Activated naive CD4-positive, alpha-beta T cell treated with anti-CD3 and anti-CD28 coated beads, Interleukin-2, amount 50 U/mL, for 72 hours (primary cell): ENCODE data around the gene NLRP12. TPM values are rescaled to one million over a fixed set of nuclear protein-coding genes. Genes with fewer than 3 reads are reported as not detected.
A peak's percentile ranks its signal among the peaks of the same experiment; 100 is the strongest.
"Not testable (repeated sequence)": the region's sequence is repeated elsewhere in the genome, so short reads cannot be mapped to it uniquely, and the experiment has no call there.

Experiments used
- ATAC-seq, 2 donors: fragments of 150-1000 bp; cut with Tn5 transposase; 2 replicates each; pipeline ENCODE4 v1.10.0; 2021; ENCODE audit warnings: mild to moderate bottlenecking in 2 of 2, moderate library complexity in 2 of 2
- DNase-seq, 2 donors: peaks; one replicate each; pipeline ENCODE4 v3.0.0; 2021 to 2022; ENCODE audit warnings: low spot score in 2 of 2
- H3K27ac Mint-ChIP-seq, 2 donors: one replicate each; pipeline ENCODE4 v1.8.0; 2022; ENCODE audit warnings: mild to moderate bottlenecking in 2 of 2, mixed read lengths in 2 of 2
- H3K36me3 Mint-ChIP-seq, 2 donors: one replicate each; pipeline ENCODE4 v1.8.0; 2022; ENCODE audit warnings: mixed read lengths in 2 of 2
- H3K9me3 Mint-ChIP-seq, 2 donors: one replicate each; pipeline ENCODE4 v1.8.0; 2022; ENCODE audit warnings: mixed read lengths in 2 of 2
- total RNA-seq, 2 donors: library from RNA; stranded (reverse); gene quantifications; one replicate each; pipeline ENCODE4 v1.2.3, GENCODE V29; 2022

NLRP12 gene
- total RNA-seq, 2 donors from 2014 or later, result not detected

DNA sequence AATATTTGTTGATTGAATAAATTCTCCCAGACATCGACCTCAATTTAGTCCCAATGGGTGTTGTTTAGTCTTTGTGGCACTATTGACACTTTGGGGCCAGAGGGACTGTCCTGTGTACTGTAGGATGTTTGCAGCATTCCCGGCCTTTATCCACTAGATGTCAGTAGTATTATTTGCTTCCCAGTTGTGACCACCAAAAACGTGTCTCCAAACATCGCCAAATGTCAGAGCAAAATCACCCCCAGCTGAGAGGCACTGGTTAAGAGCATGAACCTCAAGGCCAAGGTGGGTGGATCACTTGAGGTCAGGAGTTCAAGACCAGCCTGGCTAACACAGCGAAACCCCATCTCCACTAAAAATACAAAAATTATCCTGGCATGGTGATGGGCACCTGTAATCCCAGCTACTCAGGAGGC is 15.4 kb downstream of the NLRP12 start:
- DNase-seq (no peak), ATAC-seq (no peak)
- Mint-ChIP-seq H3K36me3 (no peaks in the 10 kb centered on the region), H3K27ac (no peak overlapping the region), H3K9me3 (no peaks in the 10 kb centered on the region)

DNA sequence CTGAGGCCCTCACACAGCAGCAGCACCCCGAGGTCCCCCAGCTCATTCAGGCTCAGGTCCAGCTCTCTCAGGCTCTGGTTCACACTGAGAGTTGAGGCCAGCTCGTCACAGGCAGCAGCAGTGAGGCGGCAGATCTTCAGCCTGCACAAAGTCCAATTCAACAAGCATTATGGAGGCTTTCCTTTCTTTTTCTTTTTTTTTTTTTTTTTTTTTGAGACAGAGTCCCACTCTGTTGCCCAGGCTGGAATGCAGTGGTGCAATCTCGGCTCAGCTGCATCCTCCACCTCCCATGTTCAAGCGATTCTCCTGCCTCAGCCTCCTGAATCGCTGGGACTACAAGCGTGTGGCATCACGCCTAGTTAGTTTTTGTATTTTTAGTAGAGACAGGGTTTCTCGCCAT is 22.9 kb downstream of the NLRP12 start:
- H3K9me3 Mint-ChIP-seq, result no peaks in the 10 kb centered on the region
- DNase-seq (no peak), ATAC-seq (no peak)
- H3K27ac Mint-ChIP-seq, result no peak overlapping the region
- H3K36me3 Mint-ChIP-seq, result no peaks in the 10 kb centered on the region

DNA sequence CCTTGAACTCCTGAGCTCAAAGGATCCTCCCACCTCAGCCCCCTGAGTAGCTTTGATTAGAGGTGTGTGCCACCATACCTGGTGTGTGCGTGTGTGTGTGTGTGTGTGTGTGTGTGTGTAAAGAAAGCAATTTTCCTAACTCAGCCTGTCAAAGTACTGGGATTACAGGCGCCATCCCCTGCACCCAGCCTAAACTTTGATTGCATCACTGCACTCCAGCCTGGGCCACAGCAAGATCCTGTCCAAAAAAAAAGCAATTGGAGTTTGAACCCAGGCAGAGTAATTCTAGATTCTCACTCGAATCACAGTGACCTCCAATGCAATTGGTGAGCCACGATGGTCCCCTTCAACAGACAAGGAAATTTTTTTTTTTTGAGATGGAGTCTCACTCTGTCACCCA is 29.1 kb downstream of the NLRP12 start:
- no peaks in the 10 kb centered on the region for H3K36me3 Mint-ChIP-seq
- DNase-seq, result no peak
- no peak for ATAC-seq
- no peak overlapping the region for H3K27ac Mint-ChIP-seq
- H3K9me3 Mint-ChIP-seq, result no peaks in the 10 kb centered on the region

DNA sequence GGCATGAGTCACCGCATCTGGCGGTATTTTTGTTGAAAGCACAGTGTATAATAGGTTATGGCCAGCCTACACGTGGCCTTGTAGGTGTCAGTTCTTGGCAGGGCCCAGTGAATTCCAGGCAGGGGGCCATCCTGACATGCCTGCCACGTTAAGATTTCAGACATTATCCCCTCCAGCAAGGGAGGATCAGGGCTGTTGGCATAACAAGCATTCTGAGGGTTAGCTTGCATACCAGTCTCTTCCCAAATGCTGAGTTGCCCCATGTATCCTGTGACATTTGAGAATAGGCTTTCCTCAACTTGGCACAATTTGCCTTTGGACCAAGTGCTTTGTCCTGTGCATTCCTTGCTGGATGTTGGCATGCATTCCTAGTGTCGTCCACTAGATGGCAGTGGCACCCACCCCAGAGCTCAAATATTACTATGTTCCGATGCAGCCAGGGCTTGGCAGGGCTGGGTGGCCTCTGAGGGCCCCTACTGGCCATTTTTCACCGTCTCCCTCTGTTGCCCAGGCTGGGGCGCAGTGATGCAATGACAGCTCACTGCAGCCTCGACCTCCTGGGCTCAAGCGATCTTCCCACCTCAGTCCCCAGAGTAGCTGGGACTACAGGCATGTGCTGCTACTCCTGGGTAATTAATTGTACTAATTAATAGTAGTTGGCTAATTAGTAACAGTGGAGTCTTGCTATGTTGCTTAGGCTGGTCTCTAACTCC is 31.2 kb downstream of the NLRP12 start:
- ATAC-seq (peak; percentile 100), DNase-seq (peak; percentile 76 to 77)
- Mint-ChIP-seq H3K36me3 (no peaks in the 10 kb centered on the region), H3K9me3 (no peaks in the 10 kb centered on the region), H3K27ac (no peak overlapping the region)

DNA sequence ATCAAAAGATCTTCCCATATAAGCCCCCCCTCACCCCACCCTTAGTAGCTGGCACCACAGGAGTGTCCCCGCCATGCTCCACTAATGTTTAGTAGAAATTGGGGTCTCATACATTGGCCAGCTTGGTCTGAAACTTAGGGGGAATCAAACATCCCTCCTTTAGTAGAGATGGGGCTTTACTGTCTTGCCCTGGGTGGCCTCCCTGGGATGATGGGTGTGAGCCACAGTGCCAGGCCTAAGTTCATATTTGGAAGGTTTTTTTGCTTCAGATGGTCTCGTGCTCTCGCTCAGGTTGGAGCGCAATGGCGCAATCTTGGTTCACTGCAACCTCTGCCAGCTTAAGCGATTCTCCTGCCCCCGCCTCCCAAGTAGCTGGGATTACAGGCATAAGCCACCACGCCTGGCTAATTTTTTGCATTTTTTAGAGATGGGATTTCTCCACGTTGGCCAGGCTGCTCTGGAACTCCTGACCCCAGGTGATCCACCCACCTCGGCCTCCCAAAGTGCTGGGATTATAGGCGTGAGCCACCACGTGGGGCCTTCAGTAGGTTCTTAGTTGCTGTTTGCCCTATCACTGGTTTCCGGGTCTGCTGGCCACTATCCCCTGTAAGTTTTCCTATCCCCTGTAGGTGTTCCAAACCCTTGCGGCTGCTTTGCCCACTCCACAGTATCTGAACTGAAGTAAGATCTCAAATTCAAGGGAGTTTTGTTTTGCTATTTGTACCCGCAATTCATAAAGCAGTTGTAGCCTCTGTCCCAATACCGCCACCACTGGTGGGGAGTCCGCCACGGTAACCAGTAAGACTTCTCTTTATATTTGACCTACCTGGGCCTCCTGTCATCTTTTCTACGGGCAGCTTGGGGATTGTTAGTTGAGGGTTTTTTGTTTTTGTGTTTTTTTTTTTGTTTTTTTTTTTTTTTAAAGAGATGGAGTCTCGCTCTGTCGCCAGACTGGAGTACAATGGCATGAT is 34.1 kb downstream of the NLRP12 start:
- DNase-seq (no peak), ATAC-seq (no peak)
- no peaks in the 10 kb centered on the region for H3K36me3 Mint-ChIP-seq
- H3K27ac Mint-ChIP-seq, result no peak overlapping the region
- no peaks in the 10 kb centered on the region for H3K9me3 Mint-ChIP-seq

DNA sequence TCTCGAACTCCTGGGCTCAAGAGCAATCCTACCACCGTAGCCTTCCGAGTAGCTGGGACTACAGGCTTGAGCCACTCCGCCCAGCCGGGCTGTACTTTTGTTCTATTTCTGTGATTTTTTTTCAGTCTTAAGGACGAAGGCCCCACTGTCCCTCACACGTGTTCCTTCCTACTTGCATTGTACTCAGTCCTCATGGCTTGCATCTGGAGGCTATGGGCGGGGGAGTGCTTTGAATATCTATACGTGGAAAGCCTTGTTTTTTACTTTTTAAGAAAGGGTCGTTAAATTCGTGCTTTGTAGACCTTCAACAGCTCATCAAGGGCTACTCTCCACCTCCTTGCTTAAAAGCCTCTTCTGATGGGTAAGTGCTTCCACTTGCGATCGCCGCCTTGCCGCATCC is 36.8 kb downstream of the NLRP12 start:
- DNase-seq (no peak), ATAC-seq (no peak)
- Mint-ChIP-seq H3K27ac (no peak overlapping the region), H3K9me3 (no peaks in the 10 kb centered on the region), H3K36me3 (no peaks in the 10 kb centered on the region)

DNA sequence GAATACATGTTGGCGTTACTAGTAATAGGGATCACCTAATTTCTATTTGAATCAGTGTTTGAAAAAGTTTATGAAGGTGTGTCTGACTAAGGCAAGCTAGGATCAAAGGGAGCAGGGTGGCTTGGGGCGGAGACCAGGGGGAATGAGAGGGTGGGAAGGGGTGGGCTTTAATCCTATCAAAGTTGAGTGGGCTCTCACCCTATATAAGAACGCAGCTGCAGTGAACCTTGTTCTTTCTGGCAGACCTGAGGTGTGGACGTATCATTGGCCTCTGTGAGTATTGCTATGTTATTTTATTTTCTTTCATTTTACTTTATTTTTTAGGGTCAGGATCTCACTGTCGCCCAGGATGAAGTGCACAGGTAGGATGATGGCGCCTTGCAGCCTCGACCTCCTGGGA is 37.4 kb downstream of the NLRP12 start:
- no peaks in the 10 kb centered on the region for H3K9me3 Mint-ChIP-seq
- DNase-seq, result no peak
- no peak for ATAC-seq
- no peak overlapping the region for H3K27ac Mint-ChIP-seq
- no peaks in the 10 kb centered on the region for H3K36me3 Mint-ChIP-seq

DNA sequence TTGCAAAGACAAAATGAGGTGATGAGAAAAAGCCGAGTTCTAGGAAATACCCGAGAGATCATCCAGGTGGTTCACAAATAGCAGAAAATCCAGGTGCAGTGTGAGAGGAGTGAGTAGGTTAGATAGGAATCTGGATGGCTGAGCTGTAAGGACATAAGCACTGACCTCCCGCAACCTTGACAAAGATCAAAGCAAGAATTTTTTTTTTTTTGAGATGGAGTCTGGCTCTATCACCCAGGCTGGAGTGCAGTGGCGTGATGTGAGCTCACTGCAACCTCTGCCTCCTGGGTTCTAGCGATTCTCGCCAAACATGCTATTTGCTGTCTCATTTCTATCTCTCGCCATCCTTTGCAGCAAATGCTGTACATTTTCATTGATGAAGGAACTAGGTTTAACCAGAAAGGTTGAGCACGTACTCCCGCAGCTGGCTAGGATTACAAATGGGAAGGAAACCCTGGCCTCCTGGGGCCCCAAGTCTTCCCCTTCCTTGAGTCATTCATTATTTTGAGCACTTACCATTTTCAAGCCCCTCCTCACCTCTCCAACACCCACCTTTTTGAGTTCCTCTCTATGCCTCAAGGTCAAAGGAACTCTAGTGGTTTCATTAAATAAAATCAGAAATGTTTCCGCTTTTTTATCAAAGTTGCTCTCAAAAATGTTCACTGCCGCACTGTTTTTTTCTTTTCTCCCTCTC is 38.8 kb downstream of the NLRP12 start:
- no peak overlapping the region for H3K27ac Mint-ChIP-seq
- no peaks in the 10 kb centered on the region for H3K9me3 Mint-ChIP-seq
- DNase-seq (no peak), ATAC-seq (no peak)
- no peaks in the 10 kb centered on the region for H3K36me3 Mint-ChIP-seq

DNA sequence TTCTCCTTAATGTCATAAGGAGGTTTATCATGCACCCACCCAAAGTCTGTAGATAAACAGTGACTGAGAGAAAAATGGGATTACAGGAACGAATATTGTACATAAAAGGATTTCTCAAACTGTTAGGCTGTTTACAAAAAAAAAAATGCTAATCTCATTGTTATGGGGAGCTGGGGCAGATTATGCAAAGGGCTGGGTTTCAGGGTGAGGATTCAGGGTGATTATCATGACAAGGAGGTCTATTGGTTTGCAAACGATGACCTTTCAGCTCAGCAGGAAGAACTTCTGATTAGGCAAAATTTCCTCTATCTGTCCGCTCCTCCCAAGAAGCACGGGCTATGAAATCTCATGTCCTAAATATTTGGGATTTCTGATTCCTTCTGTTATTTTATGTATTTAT is 41.4 kb downstream of the NLRP12 start:
- DNase-seq (no peak), ATAC-seq (no peak)
- no peak overlapping the region for H3K27ac Mint-ChIP-seq
- no peaks in the 10 kb centered on the region for H3K9me3 Mint-ChIP-seq
- H3K36me3 Mint-ChIP-seq, result no peaks in the 10 kb centered on the region

DNA sequence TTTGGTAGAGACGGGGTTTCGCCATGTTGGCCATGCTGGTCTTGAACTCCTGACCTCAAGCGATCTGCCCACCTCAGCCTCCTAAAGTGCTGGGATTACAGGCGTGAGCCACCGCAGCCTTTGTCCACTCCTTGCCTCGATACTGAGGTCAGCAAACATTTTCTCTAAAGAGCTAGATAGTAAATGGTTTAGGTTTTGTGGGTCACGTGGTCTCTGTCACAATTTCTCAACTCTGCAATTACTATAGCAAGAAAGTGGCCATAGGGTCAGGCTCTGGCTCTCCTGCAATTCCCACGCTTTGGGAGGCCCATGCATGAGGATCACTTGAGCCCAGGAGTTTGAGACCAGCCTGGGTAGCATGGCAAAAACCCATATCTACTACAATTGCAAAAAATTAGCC is 42.8 kb downstream of the NLRP12 start:
- DNase-seq, ATAC-seq, H3K9me3 Mint-ChIP-seq, H3K36me3 Mint-ChIP-seq, H3K27ac Mint-ChIP-seq: not testable (repeated sequence)

DNA sequence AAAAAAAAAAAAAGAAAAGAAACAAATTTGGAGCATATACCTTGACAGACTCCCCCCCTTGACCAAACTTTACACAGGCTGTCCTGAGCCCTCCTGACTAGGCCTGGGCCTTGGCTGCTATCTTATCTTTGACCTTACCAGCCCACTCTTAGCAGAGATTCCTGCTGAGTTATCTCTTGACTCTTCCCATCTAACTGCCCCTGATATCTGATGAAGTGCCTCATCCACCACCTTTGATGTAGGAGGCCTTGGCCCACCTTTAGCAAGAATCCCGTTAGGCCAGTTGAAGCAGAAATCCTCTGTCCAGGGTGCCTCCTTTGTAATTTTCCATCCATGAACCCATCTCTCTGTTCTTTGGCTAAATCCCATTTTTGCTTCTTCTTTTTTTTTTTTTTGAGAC is 43.6 kb downstream of the NLRP12 start:
- ATAC-seq, result no peak
- no peak for DNase-seq
- Mint-ChIP-seq H3K9me3 (no peaks in the 10 kb centered on the region), H3K27ac (no peak overlapping the region), H3K36me3 (no peaks in the 10 kb centered on the region)

DNA sequence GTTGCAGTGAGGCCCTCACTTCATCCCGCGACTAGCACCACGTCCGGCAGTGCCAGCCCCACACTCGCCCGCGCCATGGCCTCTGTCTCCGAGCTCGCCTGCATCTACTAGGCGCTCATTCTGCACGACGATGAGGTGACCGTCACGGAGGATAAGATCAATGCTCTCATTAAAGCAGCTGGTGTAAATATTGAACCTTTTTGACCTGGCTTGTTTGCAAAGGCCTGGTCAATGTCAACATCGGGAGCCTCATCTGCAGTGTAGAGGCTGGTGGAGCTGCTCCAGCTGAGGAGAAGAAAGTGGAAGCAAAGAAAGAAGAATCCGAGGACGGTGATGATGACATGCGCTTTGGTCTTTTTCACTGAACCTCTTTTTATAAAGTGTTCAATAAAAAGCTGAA is 48.6 kb downstream of the NLRP12 start:
- no peaks in the 10 kb centered on the region for H3K9me3 Mint-ChIP-seq
- no peak for ATAC-seq
- H3K36me3 Mint-ChIP-seq, result no peaks in the 10 kb centered on the region
- no peak overlapping the region for H3K27ac Mint-ChIP-seq
- DNase-seq, result no peak

DNA sequence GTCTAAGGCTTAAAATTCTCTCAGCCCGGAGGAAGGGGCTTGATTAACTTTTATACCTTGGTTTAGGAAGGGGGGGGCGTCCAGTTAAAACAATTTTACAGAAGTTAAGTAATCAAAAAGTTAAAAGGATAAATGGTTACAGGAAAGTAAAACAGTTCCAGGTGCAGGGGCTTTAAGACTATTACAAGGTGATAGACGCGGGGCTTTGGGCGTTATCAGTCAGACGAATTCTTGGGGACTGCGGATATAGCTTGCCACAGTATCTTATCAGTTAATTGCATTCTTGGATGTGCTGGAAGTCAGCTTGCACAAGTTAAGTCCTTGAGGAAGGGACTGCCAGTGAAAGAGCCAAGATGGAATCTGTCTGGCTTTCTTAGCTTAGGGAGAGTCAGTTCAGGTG is 49.6 kb downstream of the NLRP12 start:
- not testable (repeated sequence) for H3K9me3 Mint-ChIP-seq, ATAC-seq, H3K36me3 Mint-ChIP-seq, DNase-seq, H3K27ac Mint-ChIP-seq

DNA sequence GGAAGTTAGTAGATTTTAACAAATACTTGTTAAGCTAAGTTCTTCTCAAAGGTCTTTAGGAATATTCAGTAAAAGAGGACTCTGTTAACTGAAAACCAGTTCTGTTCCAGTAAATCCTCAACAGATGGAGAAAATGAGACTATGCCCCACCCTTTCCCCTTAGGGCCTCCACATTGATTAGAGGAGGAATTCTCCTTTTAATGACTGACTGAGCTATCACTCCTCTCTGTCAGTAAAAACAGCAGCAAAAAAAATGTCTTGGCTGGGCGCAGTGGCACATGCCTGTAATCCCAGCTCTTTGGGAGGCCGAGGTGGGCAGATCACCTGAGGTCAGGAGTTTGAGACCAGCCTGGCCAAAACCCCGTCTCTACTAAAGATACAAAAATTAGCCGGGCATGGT is 50.1 kb downstream of the NLRP12 start:
- no peak overlapping the region for H3K27ac Mint-ChIP-seq
- no peaks in the 10 kb centered on the region for H3K9me3 Mint-ChIP-seq
- no peaks in the 10 kb centered on the region for H3K36me3 Mint-ChIP-seq
- no peak for ATAC-seq
- no peak for DNase-seq

DNA sequence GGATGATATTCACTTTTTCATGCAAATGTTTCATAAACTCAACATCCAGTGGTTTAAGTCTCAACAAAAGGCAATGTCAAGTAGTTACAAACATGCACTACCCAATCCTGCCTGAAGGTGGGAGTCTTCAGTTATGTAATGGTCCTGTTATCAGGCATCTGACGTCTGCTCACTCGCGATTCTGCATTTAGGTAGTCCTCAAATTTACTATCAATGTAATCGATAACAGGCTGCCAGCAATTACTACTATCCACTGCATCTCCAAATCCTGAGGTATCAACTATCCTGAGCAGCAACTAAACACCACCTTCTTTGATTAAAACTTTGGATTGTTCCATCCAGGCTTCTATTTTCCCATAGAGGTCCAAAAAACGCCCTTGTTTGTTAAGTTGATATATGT is 51.2 kb downstream of the NLRP12 start:
- ATAC-seq (peak in 1 of 2 donors; percentile 63), DNase-seq (peak in 1 of 2 donors; percentile 49)
- Mint-ChIP-seq H3K36me3 (no peaks in the 10 kb centered on the region), H3K27ac (no peak overlapping the region), H3K9me3 (no peaks in the 10 kb centered on the region)

DNA sequence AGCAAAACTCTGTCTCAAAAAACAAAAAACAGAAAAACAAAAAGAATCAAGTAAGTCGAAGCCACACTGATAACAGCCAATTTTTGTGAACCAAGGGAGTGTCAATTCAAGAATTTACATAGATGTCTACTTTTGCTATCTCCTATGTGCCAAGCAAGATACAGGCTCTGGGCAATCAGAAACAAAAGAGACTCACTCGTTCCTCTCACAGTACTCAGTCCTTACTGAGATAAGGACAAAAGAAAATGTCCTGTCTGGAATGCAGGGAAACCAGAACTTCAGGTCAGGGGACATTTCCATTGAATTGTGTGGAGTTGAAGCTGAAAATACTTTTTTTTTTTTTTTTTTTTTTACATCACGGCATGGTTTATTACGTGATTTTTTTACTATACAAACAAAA is 53.0 kb downstream of the NLRP12 start:
- no peak overlapping the region for H3K27ac Mint-ChIP-seq
- no peaks in the 10 kb centered on the region for H3K9me3 Mint-ChIP-seq
- no peak for ATAC-seq
- no peak for DNase-seq
- H3K36me3 Mint-ChIP-seq, result no peaks in the 10 kb centered on the region

DNA sequence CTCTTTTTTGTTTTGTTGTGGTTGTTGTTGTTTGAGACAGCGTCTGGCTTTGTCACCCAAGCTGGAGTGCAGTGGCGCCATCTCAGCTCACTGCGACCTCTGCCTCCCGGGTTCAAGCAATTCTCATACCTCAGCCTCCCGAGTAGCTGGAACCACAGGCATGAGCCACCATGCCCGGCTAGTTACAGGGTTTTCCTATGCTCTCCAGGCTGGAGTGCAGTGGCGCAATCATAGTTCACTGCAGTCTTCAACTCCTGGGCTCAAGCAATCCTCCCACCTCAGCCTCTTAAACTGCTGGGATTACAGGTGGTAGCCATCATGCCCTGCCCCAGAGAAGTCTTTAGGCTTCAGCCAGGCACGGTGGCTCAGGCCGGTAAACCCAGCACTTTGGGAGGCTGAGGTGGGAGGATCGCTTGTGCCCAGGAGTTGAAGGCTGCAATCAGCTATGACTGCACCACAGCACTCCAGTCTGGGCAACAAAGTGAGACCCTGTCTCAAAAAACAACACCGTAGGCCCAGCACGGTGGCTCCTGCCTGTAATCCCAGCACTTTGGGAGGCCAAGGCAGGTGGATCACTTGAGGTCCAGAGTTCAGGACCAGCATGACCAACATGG is 54.3 kb downstream of the NLRP12 start:
- not testable (repeated sequence) for H3K27ac Mint-ChIP-seq, H3K36me3 Mint-ChIP-seq, H3K9me3 Mint-ChIP-seq, DNase-seq, ATAC-seq
